ENCODE measurements around the gene MAT2B.
"Not testable (repeated sequence)": the region's sequence is repeated elsewhere in the genome, so short reads cannot be mapped to it uniquely, and the experiment has no call there.

MAT2B gene

DNA sequence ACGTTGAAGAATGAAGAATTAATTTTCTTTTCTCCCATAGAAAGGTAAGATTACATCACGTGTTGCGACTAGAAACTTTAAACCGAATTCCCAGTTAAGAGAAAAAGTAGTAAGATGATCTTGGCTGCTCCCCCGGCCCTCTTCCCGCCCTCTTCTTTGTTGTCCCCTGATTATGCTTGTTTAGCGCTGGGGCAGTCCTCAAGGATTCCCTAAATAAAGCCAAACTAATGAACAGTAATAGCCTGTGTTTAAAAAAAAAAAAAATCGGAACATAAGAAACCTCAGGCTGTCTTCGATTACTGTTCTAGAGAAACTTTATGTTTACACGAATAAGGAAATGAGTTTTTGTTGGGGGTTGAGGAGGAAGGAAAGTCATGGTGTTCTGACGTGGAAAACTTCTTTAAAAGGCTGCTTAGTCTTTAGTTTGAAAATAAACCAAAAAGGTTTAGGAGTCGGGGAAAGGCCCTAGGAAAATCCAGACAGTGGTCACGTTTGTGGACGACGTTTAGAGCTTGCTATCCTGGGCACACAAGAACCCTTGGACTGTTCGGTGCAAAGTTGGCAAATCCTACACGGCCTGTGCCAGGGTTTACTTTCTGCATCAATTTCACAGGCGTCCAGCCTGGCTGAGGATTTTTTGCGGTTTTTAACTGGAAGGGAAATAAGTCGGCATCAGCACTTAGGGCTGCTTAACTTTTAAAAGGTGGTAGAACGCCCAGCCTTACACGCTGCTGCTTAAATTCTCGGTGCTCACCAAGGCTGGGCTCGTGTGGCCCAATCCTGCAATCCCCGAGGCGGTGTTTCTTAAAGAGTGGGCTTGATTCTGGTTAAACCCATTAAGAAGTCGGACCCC is 1.1 kb upstream of the MAT2B start:
- peak; percentile 59 for DNase-seq

DNA sequence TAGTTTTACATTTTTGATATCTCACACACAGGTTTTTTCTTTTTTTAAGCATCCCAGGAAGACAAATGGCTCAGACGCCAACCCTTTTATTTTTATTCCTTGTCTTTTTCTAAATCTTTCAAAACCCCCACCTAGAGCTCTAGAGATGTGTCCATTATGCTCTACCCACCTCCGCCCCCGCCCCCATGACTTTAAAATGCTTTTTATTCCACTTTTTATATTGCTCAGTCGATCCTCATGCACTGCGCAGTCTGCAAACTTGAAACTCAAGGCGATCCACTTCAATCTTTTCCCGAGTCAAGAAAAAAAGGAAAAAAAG is 411 bp upstream of the MAT2B start:
- DNase-seq, result no peak

DNA sequence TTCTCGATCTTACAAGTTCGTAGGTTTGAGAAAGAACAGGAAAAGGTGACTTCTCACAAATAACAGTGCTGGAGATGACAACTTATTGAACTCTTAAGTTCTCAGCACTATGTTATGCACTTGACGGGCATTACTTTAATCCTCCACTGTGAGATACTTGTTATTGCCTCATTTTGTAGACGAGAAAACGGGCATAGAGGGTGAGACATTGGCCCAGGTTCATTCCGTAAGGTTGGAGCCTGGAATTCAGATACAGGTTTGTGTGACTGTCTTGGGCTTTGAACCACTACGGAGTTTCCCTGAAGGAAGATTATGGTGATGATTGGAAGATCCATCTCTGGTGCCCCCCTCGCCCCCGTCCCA is 657 bp downstream of the MAT2B start:
- DNase-seq, result peak; percentile 24

DNA sequence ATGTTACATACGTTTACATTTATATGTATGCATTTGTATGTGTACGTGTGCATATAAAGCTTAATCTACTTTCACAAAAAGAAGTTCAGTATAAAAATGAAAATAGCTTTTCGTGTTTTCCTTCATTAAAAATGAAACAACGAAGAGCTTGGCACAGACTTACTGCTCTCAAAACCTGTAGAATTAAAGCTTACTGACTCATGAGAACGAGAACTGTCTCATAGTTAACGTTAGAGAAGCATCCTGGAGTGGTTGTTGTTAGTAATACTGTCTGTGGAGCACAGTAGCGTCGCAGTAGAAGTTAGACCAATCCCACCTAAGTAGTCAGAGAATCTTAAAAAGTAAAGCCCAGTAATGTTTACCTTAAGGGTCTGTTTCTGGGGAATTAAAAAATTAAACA is 1.3 kb downstream of the MAT2B start:
- DNase-seq, result no peak

DNA sequence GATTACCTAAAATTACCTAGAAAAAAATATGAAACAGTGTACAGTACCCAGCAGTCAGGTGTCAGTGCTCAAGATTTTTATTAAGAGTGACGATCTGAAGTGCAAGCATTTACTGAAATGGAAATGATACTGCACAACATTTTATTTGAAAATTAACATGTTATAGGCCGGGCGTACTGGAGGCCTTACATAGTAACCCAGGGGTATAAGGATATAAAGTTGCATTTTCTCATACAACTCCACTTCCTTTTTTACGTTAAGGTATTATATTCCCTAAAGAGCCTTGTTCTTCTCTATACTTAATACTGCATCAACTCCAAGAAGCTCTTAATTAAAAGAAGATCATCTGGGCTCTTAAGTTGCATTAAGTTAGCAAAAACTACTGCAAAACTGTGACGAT is 3.3 kb downstream of the MAT2B start:
- no peak for DNase-seq

DNA sequence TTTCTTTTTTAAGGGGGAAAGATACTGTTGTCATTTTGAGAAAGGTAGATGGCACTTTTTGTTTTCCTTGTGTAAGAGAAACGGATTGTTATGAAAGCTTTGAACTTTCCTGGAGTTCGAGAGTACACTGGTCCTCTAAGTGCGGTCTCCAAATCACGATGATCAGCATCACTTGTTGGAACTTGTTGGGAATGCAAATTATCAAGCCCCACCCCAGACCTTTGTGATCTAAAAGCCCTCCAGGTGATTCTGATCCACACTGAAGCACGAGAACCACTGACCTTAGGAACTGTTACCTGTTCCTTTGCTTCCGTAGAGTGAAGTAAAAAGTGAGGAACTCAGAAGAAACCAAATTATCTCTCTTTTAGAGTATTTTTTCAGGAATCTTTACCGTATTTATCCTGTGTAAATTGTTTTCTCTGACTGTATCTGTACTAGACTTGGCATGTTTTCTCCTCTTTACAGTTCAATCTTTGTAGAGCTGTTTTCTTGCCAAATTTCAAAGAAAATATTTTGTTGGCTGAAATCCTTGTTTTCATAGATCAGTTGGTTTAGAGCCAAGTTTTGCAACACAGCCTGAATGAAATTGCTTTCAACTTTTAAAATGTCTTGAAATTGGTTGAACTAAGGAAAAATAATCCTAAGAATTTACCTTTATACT is 4.0 kb downstream of the MAT2B start:
- DNase-seq, result no peak

DNA sequence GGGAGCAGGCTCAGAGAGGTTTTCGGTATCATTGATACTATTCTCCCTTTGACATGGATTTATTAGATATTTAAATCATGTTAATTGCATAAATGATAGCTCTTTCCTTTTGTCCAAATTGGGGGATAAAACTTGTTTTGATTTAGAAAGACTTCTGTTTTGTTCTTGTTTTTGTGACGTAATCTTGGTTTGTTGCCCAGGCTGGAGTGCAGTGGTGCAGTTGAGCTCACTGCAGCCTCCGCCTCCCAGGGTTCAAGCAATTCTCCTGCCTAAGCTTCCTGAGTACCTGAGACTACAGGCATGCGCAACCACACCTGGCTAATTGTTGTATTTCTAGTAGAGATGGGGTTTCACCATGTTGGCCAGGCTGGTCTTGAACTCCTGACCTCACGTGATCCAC is 7.1 kb downstream of the MAT2B start:
- no peak for DNase-seq

DNA sequence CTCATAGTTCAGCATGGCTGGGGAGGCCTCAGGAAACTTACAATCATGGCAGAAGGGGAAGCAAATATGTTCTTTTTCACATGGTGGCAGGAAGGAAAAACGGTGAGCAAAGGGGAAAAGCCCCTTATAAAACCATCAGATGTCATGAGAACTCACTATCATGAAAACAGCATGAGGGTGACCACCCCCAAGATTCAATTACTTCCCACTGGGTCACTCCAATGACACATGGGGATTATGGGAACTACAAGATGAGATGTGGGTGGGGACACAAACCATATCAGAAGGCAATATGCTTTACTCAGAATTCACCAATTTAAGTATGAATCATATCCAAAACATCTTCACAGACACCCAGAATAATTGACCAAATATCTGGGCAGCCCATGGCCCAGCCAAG is 19.7 kb downstream of the MAT2B start:
- DNase-seq, result no peak

DNA sequence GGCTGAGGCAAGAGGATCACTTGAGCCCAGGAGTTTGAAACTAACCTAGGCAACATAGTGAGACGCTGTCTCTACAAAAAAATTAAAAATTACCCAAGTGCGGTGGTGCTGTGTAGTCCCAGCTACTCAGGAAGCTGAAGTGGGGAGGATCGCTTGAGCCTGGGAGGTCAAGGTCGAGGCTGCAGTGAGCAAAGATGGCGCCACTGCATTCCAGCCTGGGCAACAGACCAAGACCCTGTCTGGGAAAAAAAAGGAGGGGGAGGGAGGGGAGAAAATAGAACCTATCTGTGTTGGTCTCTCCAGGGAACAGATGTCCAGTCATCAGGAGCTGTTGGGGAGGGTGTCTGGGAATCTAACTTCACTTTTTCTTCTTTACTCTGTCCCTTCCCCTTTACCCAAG is 24.3 kb downstream of the MAT2B start:
- DNase-seq, result no peak

DNA sequence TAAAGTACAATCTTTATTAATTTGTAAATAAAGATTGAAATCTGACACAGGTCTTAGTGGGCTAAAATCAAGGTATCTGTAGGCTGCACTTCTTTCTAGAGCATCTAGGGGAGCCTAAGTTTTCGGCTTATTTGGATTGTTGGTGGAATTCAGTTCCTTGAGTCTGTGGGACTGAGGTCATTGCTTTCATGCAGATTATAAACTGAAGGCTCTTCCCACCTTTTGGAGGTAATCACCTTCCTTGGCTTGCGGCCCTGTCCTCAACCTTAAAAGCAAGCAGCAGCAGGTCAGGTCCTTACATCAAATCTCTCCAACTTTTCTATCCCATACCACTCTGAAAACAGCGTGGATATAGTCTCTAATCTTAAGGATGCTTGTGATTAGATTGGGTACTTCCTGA is 25.9 kb downstream of the MAT2B start:
- DNase-seq, result no peak

DNA sequence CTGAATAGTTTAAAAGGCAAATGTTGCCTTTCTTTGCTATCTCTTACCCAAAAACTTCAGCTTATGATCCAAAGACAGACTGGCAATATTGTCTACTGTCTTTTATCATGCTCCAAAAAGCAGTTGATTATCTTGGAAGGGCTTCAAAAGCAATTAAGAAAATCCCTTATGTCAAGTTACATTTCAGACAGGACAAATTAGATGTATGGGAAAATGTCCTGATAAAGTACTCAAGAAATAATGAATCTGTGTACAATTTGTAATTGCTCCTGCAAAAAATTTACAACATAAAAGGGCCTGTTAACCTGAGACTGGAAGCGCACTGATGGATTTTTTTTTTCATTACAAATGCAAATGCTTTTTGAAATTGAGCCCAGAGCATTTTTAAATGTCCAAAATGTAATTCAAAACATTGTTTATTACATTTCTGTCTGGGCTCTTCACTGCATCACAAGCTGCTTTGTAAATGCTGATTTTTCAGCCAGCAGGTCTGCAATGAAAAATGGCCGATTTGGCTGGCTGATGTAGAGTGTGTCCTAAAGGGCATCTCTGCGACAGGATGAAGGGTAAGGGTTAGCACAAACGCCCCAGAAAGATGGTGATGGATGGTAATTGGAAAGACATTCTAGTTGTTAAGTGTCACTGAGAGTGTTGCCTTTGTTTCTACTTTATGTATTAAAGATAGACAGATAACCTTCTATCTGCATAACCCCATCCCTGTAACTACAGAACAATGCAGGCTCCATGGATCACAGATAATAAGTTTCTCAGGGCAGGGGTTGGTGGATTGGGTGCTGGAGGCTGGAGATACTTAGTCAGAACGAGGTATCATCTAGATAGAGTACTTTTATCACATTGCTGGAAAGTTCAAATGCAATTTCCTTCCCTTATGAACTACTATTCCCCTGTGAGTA is 27.0 kb downstream of the MAT2B start:
- no peak for DNase-seq

DNA sequence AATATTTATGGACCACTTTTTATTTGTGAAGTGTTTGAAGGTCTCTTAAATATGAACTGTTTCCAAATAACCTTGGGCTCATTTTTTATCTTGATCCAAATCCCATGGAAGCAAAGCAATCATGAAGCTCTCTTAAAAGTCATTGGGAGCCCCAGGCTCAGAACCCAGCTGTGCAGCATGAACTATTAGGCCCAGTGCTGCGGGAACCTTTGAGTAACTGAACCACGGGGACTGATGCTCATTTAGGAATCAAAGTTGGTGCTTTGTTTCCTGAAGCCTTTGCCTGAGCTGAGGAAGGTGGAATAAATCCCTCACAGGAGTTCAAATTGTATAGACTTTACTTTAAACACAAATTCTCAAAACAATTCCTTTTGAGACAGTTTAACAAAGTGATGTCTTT is 27.8 kb downstream of the MAT2B start:
- DNase-seq, result no peak

DNA sequence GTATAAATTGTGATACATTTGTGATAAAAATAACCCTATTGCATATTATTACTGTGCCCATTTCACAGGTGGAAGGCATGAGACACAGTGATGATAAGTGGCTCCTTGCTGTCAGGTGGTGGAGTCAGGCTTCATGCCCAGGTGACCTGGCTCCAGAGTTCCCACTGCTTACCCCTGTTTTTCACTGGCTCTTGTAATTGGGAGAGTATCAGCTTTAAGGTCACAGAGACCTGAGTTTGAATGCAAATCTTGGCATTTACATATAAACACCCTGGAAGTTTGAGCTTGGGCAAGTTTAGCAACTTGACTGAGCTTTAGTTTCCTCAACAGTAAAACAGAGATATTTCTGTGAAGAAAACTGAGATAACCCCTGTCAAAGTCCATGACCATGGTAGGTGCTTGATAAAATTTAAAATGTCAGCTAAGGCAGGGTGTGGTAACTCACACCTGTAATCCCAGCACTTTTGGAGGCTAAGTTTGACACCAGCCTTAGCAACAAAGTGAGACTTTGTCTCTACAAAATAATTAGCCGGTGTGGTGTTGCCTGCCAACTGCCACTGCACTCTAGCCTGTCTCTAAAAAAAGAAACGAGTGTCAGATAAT is 29.2 kb downstream of the MAT2B start:
- no peak for DNase-seq

DNA sequence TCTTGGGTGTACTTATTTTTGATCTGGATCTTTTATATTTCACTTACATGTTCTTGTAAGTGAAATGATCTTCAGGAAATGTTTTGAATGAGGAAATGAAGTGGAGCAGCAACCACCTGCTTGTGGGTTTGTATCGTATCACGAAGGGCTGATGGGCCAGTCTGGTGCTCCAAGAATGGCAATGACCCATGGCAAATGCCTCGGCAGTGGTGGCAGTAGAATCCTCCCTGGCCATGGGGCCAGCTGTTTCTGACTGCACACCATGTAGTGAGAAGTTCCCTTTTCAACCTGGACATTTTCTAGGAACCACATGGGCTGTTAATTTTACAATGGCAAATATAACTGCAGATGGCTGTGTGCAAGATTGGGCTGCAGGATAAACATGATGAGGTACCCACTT is 29.9 kb downstream of the MAT2B start:
- DNase-seq, result no peak

DNA sequence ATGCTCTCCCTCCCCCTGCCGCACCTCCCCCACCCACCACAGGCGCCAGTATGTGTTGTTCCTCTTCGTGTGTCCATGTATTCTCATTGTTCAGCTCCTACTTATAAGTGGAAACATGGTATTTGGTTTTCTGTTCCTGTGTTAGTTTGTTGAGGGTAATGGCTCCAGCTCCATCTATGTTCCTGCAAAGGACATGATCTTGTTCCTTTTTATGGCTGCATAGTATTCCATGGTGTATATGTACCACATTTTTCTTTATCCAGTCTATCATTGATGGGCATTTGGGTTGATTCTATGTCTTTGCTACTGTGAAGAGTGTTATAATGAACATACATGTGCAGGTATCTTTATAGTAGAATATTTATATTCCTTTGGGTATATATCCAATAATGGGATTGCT is 31.0 kb downstream of the MAT2B start:
- not testable (repeated sequence) for DNase-seq

DNA sequence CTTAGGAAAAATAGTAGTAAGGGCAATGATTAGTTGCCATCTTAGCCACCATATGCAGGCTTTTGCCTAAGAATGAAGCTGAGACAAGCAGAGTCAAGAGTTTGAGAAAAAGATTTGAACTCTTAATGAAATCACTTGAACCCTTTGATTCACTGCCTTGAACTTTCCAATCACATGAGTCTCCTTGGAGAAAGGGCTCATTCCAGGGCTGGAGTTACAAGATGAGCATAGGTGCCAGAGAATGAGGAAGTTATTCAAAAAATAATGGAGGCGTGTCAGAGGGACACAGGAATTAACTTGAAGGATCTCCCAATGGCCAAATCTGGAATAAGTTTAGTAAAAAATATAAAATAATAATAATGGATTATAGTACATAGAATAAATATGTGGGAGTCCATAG is 35.3 kb downstream of the MAT2B start:
- DNase-seq, result no peak

DNA sequence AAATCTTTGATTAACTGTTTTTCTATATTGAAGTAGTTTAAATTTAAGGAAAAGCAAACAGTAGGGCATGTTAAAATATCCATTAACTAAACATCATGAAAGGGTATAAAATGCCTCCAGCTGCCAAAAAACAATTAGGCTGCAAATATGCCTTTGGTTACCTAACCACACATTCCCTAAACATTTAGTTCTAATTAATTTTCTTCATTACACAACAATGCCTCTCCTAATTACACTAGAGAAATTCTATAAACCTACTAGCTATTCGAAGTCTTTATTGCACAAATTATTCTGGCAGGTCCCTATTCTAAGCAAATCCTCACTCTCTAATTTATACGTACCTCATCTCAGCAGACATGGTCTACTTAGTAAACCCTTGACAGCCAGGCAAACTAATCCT is 37.4 kb downstream of the MAT2B start:
- no peak for DNase-seq

DNA sequence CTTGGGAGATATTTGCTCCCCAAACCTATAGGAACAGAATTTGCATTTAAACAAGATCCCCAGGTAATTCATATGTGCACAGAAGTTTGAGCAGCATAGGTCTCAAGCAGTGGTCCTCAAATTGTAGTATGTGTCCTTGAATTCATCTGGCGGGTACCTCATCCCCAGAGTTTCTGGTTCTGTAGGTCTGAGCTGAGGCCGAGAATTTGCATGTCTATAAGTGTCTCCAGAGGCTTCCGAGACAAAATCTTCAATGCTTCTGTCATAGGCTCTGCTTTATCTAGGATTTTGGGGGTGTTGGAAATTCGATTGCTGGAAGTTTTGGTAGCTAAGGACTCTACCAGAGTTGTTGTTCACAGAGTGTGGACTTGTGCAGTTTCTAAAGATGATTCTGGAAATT is 38.6 kb downstream of the MAT2B start:
- DNase-seq, result no peak

DNA sequence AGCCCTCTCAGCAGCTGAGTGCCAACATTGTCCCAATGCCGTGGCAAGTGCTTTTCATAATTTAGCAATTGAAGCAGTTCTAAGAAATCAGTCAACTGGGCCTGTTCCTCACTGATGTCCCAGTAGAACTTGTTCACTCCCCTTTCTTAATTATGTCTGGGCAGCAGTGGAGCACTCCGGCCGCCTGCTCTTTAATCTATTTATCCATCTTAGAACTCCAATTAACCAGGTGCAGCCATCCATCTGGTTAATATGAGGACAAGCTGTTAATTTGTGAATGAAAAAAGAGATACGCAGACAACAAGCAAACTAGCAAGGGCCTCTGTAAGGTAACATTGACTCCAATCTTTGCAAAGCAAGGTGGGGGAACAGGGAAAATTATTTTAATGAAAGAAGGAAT is 39.4 kb downstream of the MAT2B start:
- DNase-seq, result no peak

DNA sequence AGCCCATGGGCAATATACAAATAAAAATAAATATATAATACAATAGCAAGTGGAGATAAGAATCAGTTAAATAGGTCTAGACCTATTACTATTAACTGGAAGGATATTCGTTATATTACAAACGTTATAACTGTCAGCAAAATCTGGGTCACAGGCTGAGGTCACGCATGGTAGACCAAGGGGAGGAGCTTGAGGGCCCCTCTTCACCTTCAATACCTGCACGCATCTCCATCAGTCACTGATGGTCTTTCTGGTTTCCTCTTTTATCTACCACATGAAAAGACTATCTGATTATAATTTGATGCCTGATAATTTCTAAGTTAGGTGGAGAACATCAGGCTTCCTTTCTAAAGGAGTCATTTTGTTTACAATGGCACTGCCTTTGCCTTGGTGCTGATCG is 43.2 kb downstream of the MAT2B start:
- DNase-seq, result no peak

DNA sequence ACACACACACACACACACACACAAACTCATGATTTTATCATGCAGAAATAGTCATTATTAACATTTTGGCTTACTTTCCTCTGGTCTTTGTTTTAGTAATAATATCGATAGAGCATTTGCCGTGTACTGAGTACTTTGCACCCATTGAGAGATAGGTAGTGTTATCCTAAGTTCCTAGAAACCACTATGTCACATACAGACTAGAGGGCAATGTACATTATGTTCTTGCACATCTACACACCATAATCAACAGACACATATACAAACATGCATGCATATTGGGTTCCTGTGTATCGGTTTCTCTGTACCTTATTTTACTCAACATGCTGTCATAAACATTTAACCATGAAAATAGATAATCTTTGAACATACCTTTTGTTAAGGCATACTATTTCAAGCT is 45.7 kb downstream of the MAT2B start:
- DNase-seq, result no peak

DNA sequence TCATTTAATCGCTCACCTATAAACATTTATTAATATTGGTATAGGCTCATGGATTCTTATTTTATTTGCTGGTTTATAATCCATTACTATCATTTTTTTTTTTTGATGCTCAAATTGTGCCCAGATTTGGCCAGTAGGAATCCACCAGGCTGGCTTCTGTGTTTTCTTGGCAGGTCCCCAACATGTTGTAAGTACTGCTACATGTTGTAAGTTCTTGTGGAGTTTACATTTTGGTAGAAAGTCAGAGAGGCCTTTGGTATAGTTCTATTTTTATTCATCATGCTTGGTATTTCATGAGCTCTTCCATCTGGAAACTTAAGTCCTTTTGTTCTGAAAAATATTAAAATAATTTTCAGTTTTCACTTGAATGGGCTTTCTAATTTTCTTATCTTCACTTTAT is 47.1 kb downstream of the MAT2B start:
- DNase-seq, result no peak

DNA sequence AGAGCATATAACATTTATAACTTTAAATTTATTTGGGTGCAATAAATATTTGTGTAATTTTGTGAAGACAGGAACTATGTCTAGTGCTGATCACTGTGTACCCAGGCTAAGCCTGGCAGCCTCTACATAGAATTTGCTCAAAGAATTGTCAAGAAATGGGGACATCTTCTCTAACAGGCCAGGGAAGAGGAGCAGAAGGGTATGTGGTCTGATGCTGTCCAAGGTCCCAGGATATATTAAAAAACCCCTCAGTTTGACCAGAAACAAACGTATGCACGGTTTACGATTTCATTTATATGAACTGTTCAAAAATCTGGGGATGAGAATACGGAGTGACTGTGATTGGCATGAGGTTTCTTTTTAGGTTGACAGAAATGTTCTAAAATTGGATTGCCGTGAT is 55.9 kb downstream of the MAT2B start:
- no peak for DNase-seq

DNA sequence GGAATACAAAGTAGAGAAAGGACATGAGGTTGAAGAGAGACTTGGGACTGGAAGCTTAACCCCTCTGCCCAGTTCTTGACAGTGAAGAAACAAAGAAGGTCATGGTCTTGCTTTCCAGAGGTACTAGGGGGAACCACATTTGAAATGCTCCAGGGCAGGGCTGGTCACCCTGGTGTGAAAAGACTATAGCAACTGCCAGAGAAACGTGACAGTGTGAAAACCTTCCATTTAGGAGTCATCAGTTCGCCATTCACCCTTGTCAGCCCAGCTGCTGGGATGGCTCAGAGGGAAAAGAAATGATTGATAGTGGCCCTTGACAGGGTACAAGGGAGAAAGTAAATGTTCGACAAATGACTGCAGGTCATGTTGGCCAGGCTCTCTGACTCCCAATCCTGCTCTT is 56.7 kb downstream of the MAT2B start:
- DNase-seq, result no peak

Data from activated naive CD4-positive, alpha-beta T cell treated with Interleukin-2 at 50 U/mL for 16 hours (primary cell).